HG02943 (cell line): ENCODE data around the gene WWOX.

Source experiments
- ATAC-seq: cut with Tn5 transposase; IDR thresholded peaks from one replicate; pipeline ENCODE4 v1.9.1; 2021; ENCODE audit warnings: mild to moderate bottlenecking, low read depth, moderate library complexity; ENCODE audit not compliant: unreplicated experiment

Gene WWOX

GRCh38 chr16:78140818-78141466, 41.5 kb downstream of the WWOX start:
- ATAC-seq = no peak

- ATAC-seq = no peak
Observed at GRCh38 chr16:78142788-78143187, 43.3 kb downstream of the WWOX start.

- no peak for ATAC-seq
Observed at GRCh38 chr16:78146807-78147206, 47.4 kb downstream of the WWOX start.

GRCh38 chr16:78147911-78148401, 48.5 kb downstream of the WWOX start:
- no peak for ATAC-seq

GRCh38 chr16:78150233-78150632, 50.8 kb downstream of the WWOX start:
- no peak for ATAC-seq

- ATAC-seq = no peak
Observed at GRCh38 chr16:78154729-78155461, 55.4 kb downstream of the WWOX start.

- no peak for ATAC-seq
Observed at GRCh38 chr16:78155791-78156345, 56.4 kb downstream of the WWOX start.

GRCh38 chr16:78161023-78161729, 61.7 kb downstream of the WWOX start:
- ATAC-seq = no peak

- no peak for ATAC-seq
Observed at GRCh38 chr16:78163772-78164670, 64.6 kb downstream of the WWOX start.

- no peak for ATAC-seq
Observed at GRCh38 chr16:78170494-78170933, 71.1 kb downstream of the WWOX start.

- ATAC-seq = no peak
Observed at GRCh38 chr16:78175287-78175686, 75.8 kb downstream of the WWOX start.

- no peak for ATAC-seq
Observed at GRCh38 chr16:78176435-78176834, 77.0 kb downstream of the WWOX start.

- ATAC-seq = no peak
Observed at GRCh38 chr16:78177218-78177617, 77.8 kb downstream of the WWOX start.

GRCh38 chr16:78177987-78178386, 78.5 kb downstream of the WWOX start:
- ATAC-seq = no peak

- no peak for ATAC-seq
Observed at GRCh38 chr16:78179666-78180065, 80.2 kb downstream of the WWOX start.

- ATAC-seq = no peak
Observed at GRCh38 chr16:78180349-78180748, 80.9 kb downstream of the WWOX start.

- ATAC-seq = no peak
Observed at GRCh38 chr16:78183437-78184237, 84.2 kb downstream of the WWOX start.

GRCh38 chr16:78184238-78185183, 85.1 kb downstream of the WWOX start:
- ATAC-seq = no peak
